SK-N-SH (cell line): ENCODE measurements around the gene GMPPA.

Experiments
- CTCF ChIP-seq: fragments of 200-600 bp; sonication (generic); IDR thresholded peaks from 2 replicates; pipeline ENCODE4 v1.6.1; 2017; ENCODE audit warnings: antibody characterized with exemption, mild to moderate bottlenecking, moderate library complexity
- ELF1 ChIP-seq: IDR thresholded peaks from 2 replicates; pipeline ENCODE4 v1.4.0; 2012
- EZH2phosphoT487 ChIP-seq: fragments of 200-600 bp; sonication (generic); IDR thresholded peaks from 2 replicates; pipeline ENCODE4 v1.6.1; 2017; ENCODE audit warnings: low read depth, mixed run types, mild to moderate bottlenecking, antibody characterized with exemption, moderate library complexity, borderline replicate concordance
- GABPA ChIP-seq: IDR thresholded peaks from 2 replicates; pipeline ENCODE4 v1.4.0; 2012; ENCODE audit warnings: low read depth, mild to moderate bottlenecking
- MAX ChIP-seq: IDR thresholded peaks from 2 replicates; pipeline ENCODE4 v1.4.0; 2012; ENCODE audit warnings: low read depth
- MXI1 ChIP-seq: IDR thresholded peaks from 2 replicates; pipeline ENCODE4 v1.6.1; 2012; ENCODE audit warnings: mild to moderate bottlenecking, low read depth, low read length, improper control_type of control experiment
- POLR2AphosphoS5 ChIP-seq: IDR thresholded peaks from 2 replicates; pipeline ENCODE4 v1.6.1; 2012; ENCODE audit warnings: low read depth, low read length
- RAD21 ChIP-seq: IDR thresholded peaks from 2 replicates; pipeline ENCODE4 v1.6.1; 2012; ENCODE audit warnings: mild to moderate bottlenecking, low read length

- TF ChIP-seq MXI1 (no peak), ELF1 (no peak), CTCF (no peak), EZH2phosphoT487 (no peak), POLR2AphosphoS5 (no peak), MAX (no peak), RAD21 (no peak), GABPA (no peak)
These were observed 46.9 kb upstream of the GMPPA start for GRCh38 chr2:219451661-219452360.
